Activated naive CD8-positive, alpha-beta T cell treated with anti-CD3 and anti-CD28 coated beads, Interleukin-2, amount 10 ng/mL, durations not matched to agents 7 days and 5 days (primary cell): ENCODE results near the gene NUMB. TPM values are rescaled to one million over a fixed set of nuclear protein-coding genes. Genes with fewer than 3 reads are reported as not detected.

Source experiments
- ATAC-seq: fragments of 150-1000 bp; cut with Tn5 transposase; one replicate; pipeline ENCODE4 v1.10.0; 2021; ENCODE audit warnings: low read depth, moderate library complexity
- POLR2A ChIA-PET: fragments of 350-600 bp; sonication (Branson Sonifier 250); formaldehyde crosslinking; loops from one replicate; lab custom pipeline; 2021; ENCODE audit warnings: antibody characterized with exemption; lab: Charles Lee
- DNase-seq: peaks from one replicate; pipeline ENCODE4 v3.0.0; 2021
- H3K27ac Mint-ChIP-seq: one replicate; pipeline ENCODE4 v1.8.0; 2022; ENCODE audit warnings: mild to moderate bottlenecking, mixed read lengths
- H3K27me3 Mint-ChIP-seq: one replicate; pipeline ENCODE4 v1.8.0; 2022; ENCODE audit warnings: mild to moderate bottlenecking, moderate library complexity, mixed read lengths
- H3K36me3 Mint-ChIP-seq: one replicate; pipeline ENCODE4 v1.8.0; 2021; ENCODE audit warnings: mild to moderate bottlenecking, mixed read lengths
- H3K4me1 Mint-ChIP-seq: one replicate; pipeline ENCODE4 v1.8.0; 2021; ENCODE audit warnings: mixed read lengths
- H3K4me3 Mint-ChIP-seq: one replicate; pipeline ENCODE4 v1.8.0; 2022; ENCODE audit warnings: mild to moderate bottlenecking, moderate library complexity, mixed read lengths
- H3K9me3 Mint-ChIP-seq: one replicate; pipeline ENCODE4 v1.8.0; 2021; ENCODE audit warnings: mixed read lengths
- total RNA-seq, 2 experiments: library from RNA; stranded (reverse); gene quantifications; one replicate each; pipeline ENCODE4 v1.2.3, GENCODE V29; 2021

Gene NUMB
- total RNA-seq, 2 experiments from 2014 or later = 47.5 to 50.3 TPM

- POLR2A ChIA-PET = no interaction called here
- no peaks in the 10 kb centered on the region for H3K4me1 Mint-ChIP-seq
- ATAC-seq (no peak), DNase-seq (no peak)
- H3K36me3 Mint-ChIP-seq = no peaks in the 10 kb centered on the region
- no peak overlapping the region for H3K4me3 Mint-ChIP-seq
- peaks cover 2% of the 10 kb centered on the region for H3K27me3 Mint-ChIP-seq
- H3K9me3 Mint-ChIP-seq = no peaks in the 10 kb centered on the region
- H3K27ac Mint-ChIP-seq = no peak overlapping the region
Measured at GRCh38 chr14:73261520-73262426, 196.6 kb downstream of the NUMB start.

DNA sequence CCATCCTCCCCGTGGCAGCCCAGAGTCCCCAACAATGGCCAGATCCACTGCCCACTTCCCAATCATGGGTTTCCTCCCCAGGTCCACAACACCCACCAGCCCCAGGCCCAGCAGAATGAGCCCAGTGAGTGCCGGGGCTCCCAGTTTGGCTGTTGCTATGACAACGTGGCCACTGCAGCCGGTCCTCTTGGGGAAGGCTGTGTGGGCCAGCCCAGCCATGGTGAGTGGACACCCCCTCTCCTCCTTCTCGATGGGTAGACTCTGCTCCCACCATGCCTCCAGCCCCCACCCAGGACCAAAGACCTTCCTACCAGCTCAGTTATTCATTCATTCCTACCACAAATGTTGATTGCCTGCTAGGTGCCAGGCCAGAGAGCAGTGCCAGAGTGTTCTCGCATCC lies 197.3 kb downstream of the NUMB start:
- no peak overlapping the region for H3K4me3 Mint-ChIP-seq
- H3K9me3 Mint-ChIP-seq = no peaks in the 10 kb centered on the region
- no peaks in the 10 kb centered on the region for H3K4me1 Mint-ChIP-seq
- POLR2A ChIA-PET = no interaction called here
- H3K27ac Mint-ChIP-seq = no peak overlapping the region
- H3K27me3 Mint-ChIP-seq = peaks cover 2% of the 10 kb centered on the region
- no peak for ATAC-seq
- DNase-seq = no peak
- no peaks in the 10 kb centered on the region for H3K36me3 Mint-ChIP-seq

GRCh38 chr14:73260574-73260973 lies 197.8 kb downstream of the NUMB start:
- ATAC-seq (no peak), DNase-seq (no peak)
- Mint-ChIP-seq H3K36me3 (no peaks in the 10 kb centered on the region), H3K4me1 (peaks cover 2% of the 10 kb centered on the region), H3K27ac (no peak overlapping the region), H3K4me3 (no peak overlapping the region), H3K9me3 (no peaks in the 10 kb centered on the region), H3K27me3 (peaks cover 2% of the 10 kb centered on the region)
- POLR2A ChIA-PET = no interaction called here

DNA sequence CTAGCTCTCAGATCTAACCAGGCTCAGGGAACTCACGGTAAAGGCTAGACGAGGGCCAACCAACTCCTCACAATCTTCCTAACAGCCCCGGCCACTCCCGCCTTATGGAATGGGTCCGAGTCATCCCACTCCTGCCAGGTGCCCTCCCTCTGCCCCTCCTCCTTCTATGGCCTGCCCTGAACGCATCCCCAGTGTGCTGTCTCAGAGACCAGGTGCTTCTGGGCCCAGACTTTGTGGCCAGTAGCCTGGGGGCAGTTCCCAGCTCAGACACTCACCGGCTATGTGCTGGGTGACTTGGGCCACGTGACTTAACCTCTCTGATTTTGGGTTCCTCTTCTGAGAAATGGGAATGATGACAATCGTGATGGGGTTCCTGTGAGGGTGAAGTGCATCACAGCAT lies 198.5 kb downstream of the NUMB start:
- Mint-ChIP-seq H3K27me3 (peaks cover 2% of the 10 kb centered on the region), H3K4me3 (no peak overlapping the region), H3K4me1 (peaks cover 2% of the 10 kb centered on the region), H3K27ac (no peak overlapping the region), H3K9me3 (no peaks in the 10 kb centered on the region), H3K36me3 (no peaks in the 10 kb centered on the region)
- no peak for DNase-seq
- POLR2A ChIA-PET = no interaction called here
- no peak for ATAC-seq

DNA sequence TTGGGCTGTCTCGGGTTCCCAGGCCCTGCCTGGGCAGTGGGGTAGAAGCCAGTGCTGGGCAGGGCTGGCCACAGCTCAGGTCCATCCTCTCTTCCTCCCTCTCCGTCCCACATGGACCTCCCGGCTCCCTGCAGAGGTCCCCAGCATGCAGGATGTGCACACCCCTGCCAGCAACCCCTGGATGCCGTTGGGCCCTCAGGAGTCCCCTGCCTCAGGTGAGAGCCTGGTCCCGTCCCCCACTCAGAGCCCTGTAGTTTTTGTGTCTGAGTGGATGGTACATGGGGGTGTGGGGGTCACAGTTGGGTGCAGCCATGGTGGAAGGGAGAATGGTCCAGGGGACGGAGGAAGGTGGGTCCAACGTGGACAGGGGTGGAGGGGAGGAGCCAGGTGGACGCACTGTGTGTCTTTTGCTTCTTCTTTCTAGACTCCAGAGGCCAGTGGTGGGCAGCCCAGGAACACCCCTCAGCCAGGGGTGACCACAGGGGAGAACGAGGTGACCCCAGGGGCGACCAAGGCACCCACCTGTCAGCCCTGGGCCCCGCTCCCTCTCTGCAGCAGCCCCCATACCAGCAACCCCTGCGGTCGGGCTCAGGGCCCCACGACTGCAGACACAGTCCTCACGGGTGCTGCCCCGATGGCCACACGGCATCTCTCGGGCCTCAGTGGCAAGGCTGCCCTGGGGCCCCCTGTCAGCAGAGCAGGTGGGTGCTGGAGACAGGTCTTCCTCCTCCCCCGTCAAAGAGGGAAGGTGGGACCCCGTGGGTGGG lies 199.3 kb downstream of the NUMB start:
- ATAC-seq = no peak

GRCh38 chr14:73258076-73258475 lies 200.3 kb downstream of the NUMB start:
- Mint-ChIP-seq H3K36me3 (no peaks in the 10 kb centered on the region), H3K9me3 (no peaks in the 10 kb centered on the region), H3K27ac (no peak overlapping the region), H3K4me1 (peaks cover 2% of the 10 kb centered on the region), H3K4me3 (no peak overlapping the region), H3K27me3 (no peaks in the 10 kb centered on the region)
- POLR2A ChIA-PET = no interaction called here
- DNase-seq (no peak), ATAC-seq (no peak)

More for the DNA sequence above, 199.3 kb downstream of the NUMB start:
- H3K9me3 Mint-ChIP-seq = no peaks in the 10 kb centered on the region
- H3K27ac Mint-ChIP-seq = no peak overlapping the region
- H3K4me1 Mint-ChIP-seq = peaks cover 2% of the 10 kb centered on the region
- H3K4me3 Mint-ChIP-seq = no peak overlapping the region
- no peak for DNase-seq
- H3K27me3 Mint-ChIP-seq = no peaks in the 10 kb centered on the region
- no peaks in the 10 kb centered on the region for H3K36me3 Mint-ChIP-seq
- POLR2A ChIA-PET = no interaction called here

GRCh38 chr14:73255693-73256225 lies 202.6 kb downstream of the NUMB start:
- Mint-ChIP-seq H3K4me3 (no peak overlapping the region), H3K27me3 (no peaks in the 10 kb centered on the region), H3K27ac (no peak overlapping the region), H3K4me1 (peaks cover 2% of the 10 kb centered on the region), H3K9me3 (no peaks in the 10 kb centered on the region), H3K36me3 (no peaks in the 10 kb centered on the region)
- POLR2A ChIA-PET = no interaction called here
- DNase-seq (no peak), ATAC-seq (no peak)

DNA sequence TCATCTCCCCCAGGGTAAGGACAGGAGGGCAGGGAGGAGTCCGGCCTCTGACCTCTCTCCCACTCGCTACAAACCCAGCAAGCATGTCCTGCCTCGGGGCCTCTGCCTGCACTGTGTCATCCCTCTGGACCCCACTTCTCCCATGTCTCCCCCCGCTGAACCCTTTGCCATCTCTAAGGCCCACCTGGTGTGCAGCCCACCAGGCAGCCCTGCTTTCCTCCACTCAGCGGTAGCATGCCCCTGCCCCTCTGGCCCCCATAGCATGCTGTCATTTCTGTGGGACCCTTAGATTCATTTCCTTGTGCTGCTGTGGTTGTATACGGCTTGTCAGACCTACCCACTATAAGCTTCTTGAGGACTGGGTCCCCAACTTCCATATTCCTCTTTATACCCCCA lies 203.3 kb downstream of the NUMB start:
- POLR2A ChIA-PET = interaction anchor here (0.6 kb wide), 1 partner anchor 8 kb away, joined by 3 read pairs; no protein-coding TSS in a partner anchor
- no peak overlapping the region for H3K4me3 Mint-ChIP-seq
- no peak overlapping the region for H3K27ac Mint-ChIP-seq
- peaks cover 2% of the 10 kb centered on the region for H3K27me3 Mint-ChIP-seq
- no peak for ATAC-seq
- H3K36me3 Mint-ChIP-seq = no peaks in the 10 kb centered on the region
- no peak for DNase-seq
- no peaks in the 10 kb centered on the region for H3K9me3 Mint-ChIP-seq
- H3K4me1 Mint-ChIP-seq = peaks cover 2% of the 10 kb centered on the region

- Mint-ChIP-seq H3K4me3 (no peak overlapping the region), H3K27ac (no peak overlapping the region), H3K9me3 (no peaks in the 10 kb centered on the region), H3K27me3 (peaks cover 4% of the 10 kb centered on the region), H3K36me3 (no peaks in the 10 kb centered on the region), H3K4me1 (peaks cover 2% of the 10 kb centered on the region)
- no peak for ATAC-seq
- POLR2A ChIA-PET = interaction anchor here (0.6 kb wide), 1 partner anchor 7 kb away, joined by 3 read pairs; no protein-coding TSS in a partner anchor
- no peak for DNase-seq
Measured at GRCh38 chr14:73254247-73255004, 203.9 kb downstream of the NUMB start.

DNA sequence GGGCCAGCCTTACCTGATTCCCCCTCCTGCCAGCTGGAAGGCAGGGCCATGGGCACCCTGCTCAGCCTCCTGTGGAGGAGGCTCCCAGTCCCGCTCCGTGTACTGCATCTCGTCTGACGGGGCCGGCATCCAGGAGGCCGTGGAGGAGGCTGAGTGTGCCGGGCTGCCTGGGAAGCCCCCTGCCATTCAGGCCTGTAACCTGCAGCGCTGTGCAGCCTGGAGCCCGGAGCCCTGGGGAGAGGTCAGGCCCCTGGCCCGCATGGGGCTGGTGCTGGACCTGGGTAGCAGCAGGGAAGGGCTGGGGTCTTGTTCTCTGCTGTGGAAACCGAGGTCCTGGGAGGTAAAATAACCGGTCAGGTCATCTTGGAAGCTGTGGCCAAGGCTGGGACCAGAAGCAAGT lies 204.6 kb downstream of the NUMB start:
- no peaks in the 10 kb centered on the region for H3K9me3 Mint-ChIP-seq
- no peak for DNase-seq
- H3K36me3 Mint-ChIP-seq = no peaks in the 10 kb centered on the region
- no peak for ATAC-seq
- H3K4me1 Mint-ChIP-seq = peaks cover 3% of the 10 kb centered on the region
- POLR2A ChIA-PET = no interaction called here
- peaks cover 4% of the 10 kb centered on the region for H3K27me3 Mint-ChIP-seq
- no peak overlapping the region for H3K4me3 Mint-ChIP-seq
- no peak overlapping the region for H3K27ac Mint-ChIP-seq

DNA sequence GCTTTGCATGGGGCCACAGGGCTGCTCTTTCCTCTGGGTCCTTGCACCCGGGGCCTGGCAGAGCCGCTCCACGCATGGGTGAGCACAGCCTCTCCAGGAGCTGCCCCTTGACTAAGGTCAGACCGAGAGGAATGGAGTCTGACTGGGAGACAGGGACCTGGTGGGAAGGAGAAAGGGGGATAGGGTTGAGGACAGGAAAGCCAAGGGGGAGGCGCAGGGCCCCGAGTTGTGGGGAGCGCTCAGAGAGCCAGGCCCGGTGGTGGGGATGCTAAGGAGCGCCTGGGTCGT lies 205.1 kb downstream of the NUMB start:
- ATAC-seq = no peak
- POLR2A ChIA-PET = no interaction called here

GRCh38 chr14:73252491-73253322 lies 205.6 kb downstream of the NUMB start:
- H3K4me1 Mint-ChIP-seq = peaks cover 10% of the 10 kb centered on the region
- H3K36me3 Mint-ChIP-seq = no peaks in the 10 kb centered on the region
- ATAC-seq = no peak
- POLR2A ChIA-PET = no interaction called here
- no peak overlapping the region for H3K27ac Mint-ChIP-seq
- H3K27me3 Mint-ChIP-seq = peaks cover 4% of the 10 kb centered on the region
- DNase-seq = no peak
- H3K4me3 Mint-ChIP-seq = no peak overlapping the region
- H3K9me3 Mint-ChIP-seq = no peaks in the 10 kb centered on the region

More for the DNA sequence above, 205.1 kb downstream of the NUMB start:
- Mint-ChIP-seq H3K27me3 (peaks cover 4% of the 10 kb centered on the region), H3K27ac (no peak overlapping the region), H3K36me3 (no peaks in the 10 kb centered on the region), H3K9me3 (no peaks in the 10 kb centered on the region), H3K4me1 (peaks cover 5% of the 10 kb centered on the region), H3K4me3 (no peak overlapping the region)
- DNase-seq = no peak
